Panc1 (cell line): Measurements from ENCODE around the gene FAM83D.

Experiments
- POLR2AphosphoS5 ChIP-seq: IDR thresholded peaks from 2 replicates; pipeline ENCODE4 v1.6.1; 2012; ENCODE audit warnings: mild to moderate bottlenecking, low read depth, low read length, moderate library complexity
- TF ChIP-seq, protein P1 (sequence below): fragments of 450-650 bp; IDR thresholded peaks from 2 replicates; pipeline ENCODE4 v1.5.1; 2017; ENCODE audit warnings: mild to moderate bottlenecking
- TF ChIP-seq, protein P2 (sequence below), 2 experiments: IDR thresholded peaks; 2 replicates each; pipeline ENCODE4 v1.6.1; 2011 to 2012; ENCODE audit warnings: low read depth in 2 of 2, control low read depth in 1 of 2, low read length in 1 of 2, mild to moderate bottlenecking in 1 of 2, moderate library complexity in 1 of 2; ENCODE audit not compliant: insufficient read depth in 1 of 2

DNA sequence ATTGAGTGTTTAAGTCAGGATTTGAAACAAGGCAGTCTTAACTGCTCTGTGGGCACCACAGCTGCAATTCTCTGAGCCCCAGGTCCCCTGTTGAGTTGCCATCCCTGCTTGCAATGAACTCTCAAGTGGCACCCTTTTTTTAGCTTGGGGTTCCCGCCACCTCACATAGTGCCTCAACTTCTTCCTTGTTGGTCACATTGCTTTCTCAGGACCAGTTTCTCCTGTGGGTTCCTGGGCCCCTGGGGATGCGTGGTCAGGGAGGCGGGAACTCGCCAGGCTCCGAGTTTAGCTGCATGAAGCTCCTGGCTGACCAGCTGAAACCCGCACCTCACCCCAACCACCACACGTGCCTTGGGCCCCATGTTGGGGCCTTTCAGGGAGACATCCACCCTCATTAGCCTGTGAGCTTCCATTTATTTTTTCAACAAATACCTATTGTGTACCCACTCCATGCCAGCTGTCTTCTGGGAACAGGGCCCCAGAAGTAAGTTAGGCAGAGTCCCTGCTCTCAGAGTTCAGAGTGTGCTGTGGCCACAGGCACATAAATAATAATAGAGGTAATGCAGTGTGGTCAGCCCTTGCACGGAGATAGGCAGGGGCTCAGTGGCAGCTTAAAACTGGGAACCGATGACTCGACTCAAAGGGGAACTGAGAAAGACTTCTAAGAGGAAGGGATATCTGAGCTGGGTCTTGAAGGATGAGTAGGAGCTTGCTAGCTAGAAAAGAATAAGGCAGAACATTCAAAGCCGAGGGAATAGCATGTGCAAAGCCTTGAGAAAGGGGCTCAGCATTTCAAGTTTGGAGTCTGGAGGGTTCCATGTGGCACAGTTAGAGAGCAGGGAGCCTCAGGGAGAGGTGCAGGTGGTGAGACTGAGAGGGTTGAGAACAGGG, 33.9 kb upstream of the FAM83D start:
- TF ChIP-seq, protein P1, sequence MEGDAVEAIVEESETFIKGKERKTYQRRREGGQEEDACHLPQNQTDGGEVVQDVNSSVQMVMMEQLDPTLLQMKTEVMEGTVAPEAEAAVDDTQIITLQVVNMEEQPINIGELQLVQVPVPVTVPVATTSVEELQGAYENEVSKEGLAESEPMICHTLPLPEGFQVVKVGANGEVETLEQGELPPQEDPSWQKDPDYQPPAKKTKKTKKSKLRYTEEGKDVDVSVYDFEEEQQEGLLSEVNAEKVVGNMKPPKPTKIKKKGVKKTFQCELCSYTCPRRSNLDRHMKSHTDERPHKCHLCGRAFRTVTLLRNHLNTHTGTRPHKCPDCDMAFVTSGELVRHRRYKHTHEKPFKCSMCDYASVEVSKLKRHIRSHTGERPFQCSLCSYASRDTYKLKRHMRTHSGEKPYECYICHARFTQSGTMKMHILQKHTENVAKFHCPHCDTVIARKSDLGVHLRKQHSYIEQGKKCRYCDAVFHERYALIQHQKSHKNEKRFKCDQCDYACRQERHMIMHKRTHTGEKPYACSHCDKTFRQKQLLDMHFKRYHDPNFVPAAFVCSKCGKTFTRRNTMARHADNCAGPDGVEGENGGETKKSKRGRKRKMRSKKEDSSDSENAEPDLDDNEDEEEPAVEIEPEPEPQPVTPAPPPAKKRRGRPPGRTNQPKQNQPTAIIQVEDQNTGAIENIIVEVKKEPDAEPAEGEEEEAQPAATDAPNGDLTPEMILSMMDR, result no peak
- TF ChIP-seq POLR2AphosphoS5, result no peak
- TF ChIP-seq, protein P2, sequence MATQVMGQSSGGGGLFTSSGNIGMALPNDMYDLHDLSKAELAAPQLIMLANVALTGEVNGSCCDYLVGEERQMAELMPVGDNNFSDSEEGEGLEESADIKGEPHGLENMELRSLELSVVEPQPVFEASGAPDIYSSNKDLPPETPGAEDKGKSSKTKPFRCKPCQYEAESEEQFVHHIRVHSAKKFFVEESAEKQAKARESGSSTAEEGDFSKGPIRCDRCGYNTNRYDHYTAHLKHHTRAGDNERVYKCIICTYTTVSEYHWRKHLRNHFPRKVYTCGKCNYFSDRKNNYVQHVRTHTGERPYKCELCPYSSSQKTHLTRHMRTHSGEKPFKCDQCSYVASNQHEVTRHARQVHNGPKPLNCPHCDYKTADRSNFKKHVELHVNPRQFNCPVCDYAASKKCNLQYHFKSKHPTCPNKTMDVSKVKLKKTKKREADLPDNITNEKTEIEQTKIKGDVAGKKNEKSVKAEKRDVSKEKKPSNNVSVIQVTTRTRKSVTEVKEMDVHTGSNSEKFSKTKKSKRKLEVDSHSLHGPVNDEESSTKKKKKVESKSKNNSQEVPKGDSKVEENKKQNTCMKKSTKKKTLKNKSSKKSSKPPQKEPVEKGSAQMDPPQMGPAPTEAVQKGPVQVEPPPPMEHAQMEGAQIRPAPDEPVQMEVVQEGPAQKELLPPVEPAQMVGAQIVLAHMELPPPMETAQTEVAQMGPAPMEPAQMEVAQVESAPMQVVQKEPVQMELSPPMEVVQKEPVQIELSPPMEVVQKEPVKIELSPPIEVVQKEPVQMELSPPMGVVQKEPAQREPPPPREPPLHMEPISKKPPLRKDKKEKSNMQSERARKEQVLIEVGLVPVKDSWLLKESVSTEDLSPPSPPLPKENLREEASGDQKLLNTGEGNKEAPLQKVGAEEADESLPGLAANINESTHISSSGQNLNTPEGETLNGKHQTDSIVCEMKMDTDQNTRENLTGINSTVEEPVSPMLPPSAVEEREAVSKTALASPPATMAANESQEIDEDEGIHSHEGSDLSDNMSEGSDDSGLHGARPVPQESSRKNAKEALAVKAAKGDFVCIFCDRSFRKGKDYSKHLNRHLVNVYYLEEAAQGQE (IDR thresholded peaks at IDR 0.05; ENCODE audit: insufficient read depth in 1 of 2, low read depth in 2 of 2, low read length in 1 of 2), result no peak
